CD4-positive, alpha-beta T cell (primary cell): Measurements from ENCODE around the gene CLDN18. TPM values are rescaled to one million over a fixed set of nuclear protein-coding genes. Genes with fewer than 3 reads are reported as not detected.

Experiments used
- ATAC-seq: fragments of 200-7000 bp; cut with Tn5 transposase; one replicate; pipeline ENCODE4 v1.10.0; 2022; ENCODE audit warnings: mild to moderate bottlenecking; ENCODE audit not compliant: poor library complexity
- CTCF ChIA-PET: fragments of 350-600 bp; sonication (Branson Sonifier 250); formaldehyde crosslinking; loops from one replicate; lab custom pipeline; 2021; ENCODE audit warnings: antibody characterized with exemption, inconsistent platforms; lab: Charles Lee
- POLR2A ChIA-PET: fragments of 350-600 bp; sonication (Branson Sonifier 250); formaldehyde crosslinking; loops from one replicate; lab custom pipeline; 2021; ENCODE audit warnings: antibody characterized with exemption, inconsistent platforms; lab: Charles Lee
- DNase-seq, 14 experiments: peaks; one replicate each; pipeline ENCODE4 v3.0.0-alpha.2; 2013 to 2020; ENCODE audit warnings: mixed read lengths in 2 of 14
- H3K27ac ChIP-seq, 2 donors: one replicate each; pipeline versions ENCODE4 v1.5.1 to v1.7.0; 2013; ENCODE audit warnings: low read length in 2 of 2, low read depth in 1 of 2, mild to moderate bottlenecking in 1 of 2
- H3K27me3 ChIP-seq, 2 experiments: 1 replicate in 1 of 2; 2 replicates in 1 of 2; pipeline versions ENCODE4 v1.6.1 to v1.7.0; 2013; ENCODE audit warnings: low read length in 2 of 2, control low read depth in 1 of 2, mild to moderate bottlenecking in 1 of 2, moderate library complexity in 1 of 2; ENCODE audit not compliant: insufficient read depth in 2 of 2, control insufficient read depth in 1 of 2
- H3K36me3 ChIP-seq: one replicate; pipeline ENCODE4 v1.6.1; 2013; ENCODE audit warnings: low read length, control low read depth; ENCODE audit not compliant: insufficient read depth
- H3K4me1 ChIP-seq: one replicate; pipeline ENCODE4 v1.6.1; 2013; ENCODE audit warnings: low read length, control low read depth; ENCODE audit not compliant: insufficient read depth
- H3K4me3 ChIP-seq: one replicate; pipeline ENCODE4 v1.5.1; 2013; ENCODE audit warnings: mild to moderate bottlenecking, low read length, moderate library complexity
- H3K9me3 ChIP-seq, 2 experiments: 1 replicate in 1 of 2; 2 replicates in 1 of 2; pipeline versions ENCODE4 v1.6.1 to v1.7.0; 2013; ENCODE audit warnings: low read length in 2 of 2, mild to moderate bottlenecking in 2 of 2, control low read depth in 1 of 2, moderate library complexity in 1 of 2; ENCODE audit not compliant: control insufficient read depth in 1 of 2, insufficient read depth in 1 of 2
- H3K27ac Mint-ChIP-seq: one replicate; pipeline ENCODE4 v1.8.0; 2020; ENCODE audit warnings: mixed read lengths
- H3K27me3 Mint-ChIP-seq: one replicate; pipeline ENCODE4 v1.8.0; 2021; ENCODE audit warnings: mixed read lengths
- H3K36me3 Mint-ChIP-seq: one replicate; pipeline ENCODE4 v1.8.0; 2021; ENCODE audit warnings: low read depth, mixed read lengths
- H3K4me1 Mint-ChIP-seq: one replicate; pipeline ENCODE4 v1.8.0; 2021; ENCODE audit warnings: low read depth, mixed read lengths
- H3K4me3 Mint-ChIP-seq: one replicate; pipeline ENCODE4 v1.8.0; 2020; ENCODE audit warnings: mild to moderate bottlenecking, mixed read lengths
- H3K9me3 Mint-ChIP-seq: one replicate; pipeline ENCODE4 v1.8.0; 2020; ENCODE audit warnings: mixed read lengths
- CTCF ChIP-seq: fragments of 200-600 bp; IDR thresholded peaks from one replicate; pipeline ENCODE4 v1.8.0; 2022; ENCODE audit warnings: antibody characterized with exemption, mild to moderate bottlenecking
- intact Hi-C, 2 experiments: fragments of 100-400 bp; cut with DNase I in 1 of 2; cut with micrococcal nuclease in 1 of 2; formaldehyde crosslinking; loops; one replicate each; pipeline versions ENCODE4 v1.15.1 to v1.9.0; 2023 to 2025; cut with DNase I, micrococcal nuclease
- total RNA-seq, 174 experiments: library from RNA in 2 of 174; stranded (reverse) in 2 of 174; gene quantifications; one replicate each; pipeline ENCODE4 v1.2.3 and lab custom pipeline; 2021 to 2026

The CLDN18 gene
- total RNA-seq, 2 experiments from 2014 or later, result not detected

- intact Hi-C loops, result no loop called here
- ATAC-seq (no peak), DNase-seq (no peak)
- H3K36me3 ChIP-seq, result no peaks in the 10 kb centered on the region
- CTCF ChIA-PET, result no interaction called here
- Mint-ChIP-seq H3K36me3 (no peaks in the 10 kb centered on the region), H3K27me3 (peaks cover 42% of the 10 kb centered on the region), H3K27ac (no peak overlapping the region), H3K4me3 (no peak overlapping the region), H3K4me1 (no peaks in the 10 kb centered on the region), H3K9me3 (peaks cover 2% of the 10 kb centered on the region)
- no peaks in the 10 kb centered on the region for H3K9me3 ChIP-seq
- H3K27ac ChIP-seq, result no peak overlapping the region
- H3K27me3 ChIP-seq, result no peaks in the 10 kb centered on the region
- no peak overlapping the region for H3K4me3 ChIP-seq
- no peaks in the 10 kb centered on the region for H3K4me1 ChIP-seq
- POLR2A ChIA-PET, result no interaction called here
- TF ChIP-seq CTCF, result no peak
Measured at GRCh38 chr3:138042043-138042442, 32.1 kb downstream of the CLDN18 start.

- Mint-ChIP-seq H3K27me3 (peaks cover 38% of the 10 kb centered on the region), H3K4me1 (no peaks in the 10 kb centered on the region), H3K36me3 (no peaks in the 10 kb centered on the region), H3K9me3 (peaks cover 2% of the 10 kb centered on the region), H3K27ac (no peak overlapping the region), H3K4me3 (no peak overlapping the region)
- CTCF ChIA-PET, result no interaction called here
- H3K36me3 ChIP-seq, result no peaks in the 10 kb centered on the region
- POLR2A ChIA-PET, result no interaction called here
- no peak for TF ChIP-seq CTCF
- no peaks in the 10 kb centered on the region for H3K9me3 ChIP-seq
- intact Hi-C loops, result no loop called here
- H3K27ac ChIP-seq, result no peak overlapping the region
- H3K4me3 ChIP-seq, result no peak overlapping the region
- H3K4me1 ChIP-seq, result no peaks in the 10 kb centered on the region
- ATAC-seq, result no peak
- H3K27me3 ChIP-seq, result peaks cover 0 to 9% of the 10 kb centered on the region in 2 experiments
- DNase-seq, result no peak
Measured at GRCh38 chr3:138043266-138044029, 33.5 kb downstream of the CLDN18 start.

- CTCF ChIA-PET, result no interaction called here
- H3K27me3 ChIP-seq, result peaks cover 0 to 13% of the 10 kb centered on the region in 2 experiments
Measured at GRCh38 chr3:138046085-138046484, 36.1 kb downstream of the CLDN18 start.

More at GRCh38 chr3:138046085-138046484, 36.1 kb downstream of the CLDN18 start:
- no peak overlapping the region for H3K27ac Mint-ChIP-seq
- no peaks in the 10 kb centered on the region for H3K36me3 Mint-ChIP-seq
- no peaks in the 10 kb centered on the region for H3K36me3 ChIP-seq
- peaks cover 2% of the 10 kb centered on the region for H3K9me3 Mint-ChIP-seq
- intact Hi-C loops, result no loop called here
- H3K4me1 Mint-ChIP-seq, result no peaks in the 10 kb centered on the region
- no peak for TF ChIP-seq CTCF
- no peaks in the 10 kb centered on the region for H3K4me1 ChIP-seq
- DNase-seq, result no peak
- H3K27ac ChIP-seq, result no peak overlapping the region
- no peak for ATAC-seq
- POLR2A ChIA-PET, result no interaction called here
- H3K27me3 Mint-ChIP-seq, result peaks cover 25% of the 10 kb centered on the region
- no peak overlapping the region for H3K4me3 ChIP-seq
- peaks cover 0 to 5% of the 10 kb centered on the region in 2 experiments for H3K9me3 ChIP-seq
- H3K4me3 Mint-ChIP-seq, result no peak overlapping the region
